GM18499 (cell line): Measurements from ENCODE around the gene MARCHF4.

Experiments used
- ATAC-seq: cut with Tn5 transposase; IDR thresholded peaks from one replicate; pipeline ENCODE4 v1.9.1; 2021; ENCODE audit warnings: moderate number of reproducible peaks; ENCODE audit not compliant: insufficient read depth, unreplicated experiment

MARCHF4 gene

DNA sequence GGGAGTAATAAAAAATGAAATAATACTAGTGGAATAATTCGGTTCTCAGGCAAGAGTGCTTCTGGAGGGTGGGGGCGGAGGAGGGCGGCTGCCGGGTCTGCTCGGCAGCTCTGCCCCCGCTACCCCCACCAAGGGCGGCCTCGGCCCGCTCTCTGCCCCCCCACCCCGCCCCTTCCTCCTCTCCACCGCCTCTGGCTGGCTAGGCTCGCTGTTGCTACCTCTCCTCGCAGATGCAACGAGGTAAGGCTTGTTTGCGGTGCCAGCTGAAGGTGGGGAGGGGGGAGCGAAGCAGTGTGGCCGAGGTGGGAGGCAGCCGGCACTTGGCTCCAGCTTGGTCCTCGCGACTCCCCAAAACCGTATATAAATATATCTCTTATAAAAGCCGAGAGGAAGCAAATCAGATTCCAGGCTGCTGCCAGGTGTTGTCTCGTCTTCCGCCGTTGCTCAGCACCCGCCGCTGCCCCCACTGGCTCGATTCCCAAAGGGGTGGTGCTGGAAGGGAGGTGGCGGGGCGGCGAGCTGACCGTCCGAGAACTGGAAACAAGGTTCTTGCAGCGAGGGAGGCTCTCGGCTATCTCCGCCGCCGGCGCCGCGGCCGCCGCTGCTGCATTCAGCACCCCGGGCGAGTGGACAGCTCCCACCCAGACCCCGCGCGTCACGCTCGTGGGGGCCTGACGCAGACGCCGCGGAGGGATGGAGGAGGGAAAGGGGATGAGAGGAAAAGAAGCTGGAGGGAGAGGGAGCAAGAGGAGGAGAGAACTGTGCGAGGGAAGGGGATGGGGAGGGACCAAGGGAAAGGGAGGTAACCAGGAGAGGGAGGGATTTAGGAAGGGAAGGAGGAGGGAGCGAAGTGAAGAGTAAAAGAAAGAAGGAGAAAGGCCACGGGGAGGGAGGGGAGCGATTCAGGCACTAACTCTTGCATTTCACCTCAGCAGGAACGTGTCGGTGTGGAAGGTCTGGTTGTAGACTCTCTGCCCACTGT, at the start of gene MARCHF4:
Gene MARCHF4, minus strand, starts transcription at position 763 of the 982 bp plus-strand sequence. CDS start 2,223 bp downstream, outside the sequence.
- ATAC-seq = no peak

GRCh38 chr2:216420367-216421101, 48.3 kb upstream of the MARCHF4 start:
- no peak for ATAC-seq

DNA sequence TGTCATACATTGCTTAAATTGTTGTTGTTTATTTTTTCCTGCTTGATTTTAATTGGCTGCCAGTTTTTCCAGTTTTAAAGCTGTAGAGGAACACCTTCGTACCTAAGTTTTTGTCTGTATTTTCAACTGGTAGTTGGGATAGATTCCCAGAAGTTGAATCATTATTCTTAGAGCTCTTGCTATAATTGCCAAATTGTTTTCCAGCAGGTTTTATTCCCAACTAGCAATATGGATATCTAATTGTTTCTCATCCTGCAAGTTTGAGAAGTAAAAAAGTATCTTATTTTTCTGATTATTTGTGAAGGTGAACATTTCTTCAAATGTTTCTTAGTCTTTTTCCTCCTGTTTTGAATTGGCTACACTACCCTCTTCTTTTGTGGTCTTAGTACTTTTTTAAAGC, 46.7 kb upstream of the MARCHF4 start:
- ATAC-seq = no peak

GRCh38 chr2:216416571-216417307, 44.5 kb upstream of the MARCHF4 start:
- ATAC-seq = no peak

- no peak for ATAC-seq
These were observed 43.3 kb upstream of the MARCHF4 start for GRCh38 chr2:216415541-216415940.

- ATAC-seq = no peak
These were observed 42.6 kb upstream of the MARCHF4 start for GRCh38 chr2:216414772-216415319.

GRCh38 chr2:216413882-216414281, 41.6 kb upstream of the MARCHF4 start:
- no peak for ATAC-seq

DNA sequence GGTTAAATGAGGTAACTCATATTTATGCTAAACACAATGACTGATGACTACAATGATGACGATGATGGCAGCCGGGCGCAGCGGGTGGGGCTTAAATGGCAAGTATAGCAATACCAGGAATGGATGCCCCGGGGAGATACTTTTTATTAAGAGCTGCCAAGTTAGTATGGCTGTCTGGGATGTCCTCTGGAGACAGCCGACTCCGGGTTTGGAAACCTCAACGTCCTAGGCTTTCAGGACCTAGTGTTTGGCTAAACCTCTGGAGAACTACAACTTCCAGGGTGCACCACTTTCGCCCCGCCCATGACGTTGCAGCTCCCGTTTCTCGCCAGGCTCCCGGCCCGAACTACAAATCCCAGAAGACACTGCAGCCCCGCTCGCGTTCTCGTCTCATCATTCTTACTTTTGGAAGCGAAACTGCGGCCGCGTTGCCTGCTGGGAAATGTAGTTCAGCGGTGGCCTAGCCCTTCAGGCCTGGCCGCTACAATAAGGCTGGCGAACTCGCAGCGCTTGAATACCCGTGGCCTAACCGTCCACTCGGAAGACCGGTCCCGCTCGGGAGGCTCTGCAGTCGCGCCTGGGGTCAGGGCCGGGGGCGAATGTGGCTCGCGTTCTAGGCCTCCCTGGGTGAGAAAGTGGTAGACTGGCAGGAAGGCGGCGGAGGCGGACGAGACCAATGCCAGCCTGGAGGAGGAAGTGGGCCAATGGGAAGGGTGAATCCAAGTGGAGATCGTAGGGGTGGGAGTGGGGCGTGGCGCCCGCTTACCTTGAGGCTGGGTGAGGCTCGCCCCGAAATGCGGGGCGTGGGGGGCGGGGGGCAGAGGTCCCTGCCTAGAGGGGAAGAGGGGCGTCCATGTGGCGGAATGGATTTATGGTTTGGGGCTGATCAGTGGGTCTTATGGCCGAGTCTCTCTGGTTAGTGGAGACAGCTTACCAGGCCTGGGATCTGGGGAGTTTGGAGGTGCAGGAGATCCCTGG, 40.0 kb upstream of the MARCHF4 start, which contains the start of gene SMARCAL1:
Gene SMARCAL1, plus strand, starts transcription at position 463 of the 978 bp plus-strand sequence. CDS start 2,221 bp downstream, outside the sequence.
- peak; percentile 93 for ATAC-seq

DNA sequence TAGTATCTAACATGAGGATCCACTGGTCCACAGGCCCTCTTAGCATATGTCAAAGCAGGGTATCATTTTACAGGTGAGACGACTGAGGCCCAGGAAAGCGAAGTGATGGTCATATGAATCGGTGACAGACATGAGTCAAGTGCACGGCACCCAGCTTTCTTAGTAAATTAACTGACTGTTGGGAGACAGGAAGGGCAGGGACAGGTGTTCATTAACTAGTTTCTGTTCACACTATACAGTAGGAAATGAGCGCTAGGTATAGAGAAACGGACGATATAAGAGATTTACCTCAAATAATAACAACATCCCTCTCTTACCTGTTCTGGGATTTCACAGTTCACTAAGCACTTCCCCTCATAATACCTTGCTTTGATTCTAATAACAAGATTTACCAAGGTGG, 38.3 kb upstream of the MARCHF4 start:
- no peak for ATAC-seq

- ATAC-seq = no peak
These were observed 36.4 kb upstream of the MARCHF4 start for GRCh38 chr2:216408426-216409290.

DNA sequence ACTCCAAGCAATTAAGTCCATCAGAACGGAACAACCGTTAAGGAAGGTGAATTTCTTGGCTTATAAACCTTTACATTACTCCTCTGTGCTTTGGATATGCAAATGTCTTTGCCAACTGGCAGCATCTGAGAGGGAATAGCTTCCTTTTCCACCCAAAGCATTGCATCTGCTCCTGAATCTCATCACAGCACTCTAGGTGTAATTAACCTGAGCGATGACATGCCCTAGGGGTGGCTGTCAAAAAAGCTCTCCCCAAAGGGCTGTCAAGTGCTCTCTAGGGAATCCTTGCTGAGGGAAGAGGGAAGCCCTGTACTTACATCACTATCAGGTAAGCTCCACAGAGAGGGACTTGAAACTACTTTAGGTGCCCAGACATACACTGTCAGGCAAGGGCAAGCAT, 34.5 kb upstream of the MARCHF4 start:
- no peak for ATAC-seq

DNA sequence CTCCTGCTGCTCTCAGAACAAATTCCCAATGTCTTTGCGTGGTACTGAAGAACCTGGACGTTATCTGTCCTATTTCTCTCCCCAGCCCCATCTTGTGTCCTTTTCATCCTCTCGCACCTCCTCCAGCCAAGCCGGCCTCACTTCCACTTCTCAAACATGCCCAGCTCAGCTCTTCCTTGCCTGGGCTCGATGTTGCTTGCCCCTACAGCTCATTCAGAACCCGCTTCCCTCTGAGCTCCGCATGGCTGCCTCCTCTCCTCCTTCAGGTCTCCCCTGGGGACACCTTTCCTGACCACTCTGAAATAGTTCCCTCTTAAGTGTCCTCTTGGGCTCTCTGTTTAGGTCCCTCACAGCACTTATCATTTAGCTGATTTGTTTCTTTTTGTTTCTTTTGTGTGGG, 33.3 kb upstream of the MARCHF4 start:
- ATAC-seq = no peak

DNA sequence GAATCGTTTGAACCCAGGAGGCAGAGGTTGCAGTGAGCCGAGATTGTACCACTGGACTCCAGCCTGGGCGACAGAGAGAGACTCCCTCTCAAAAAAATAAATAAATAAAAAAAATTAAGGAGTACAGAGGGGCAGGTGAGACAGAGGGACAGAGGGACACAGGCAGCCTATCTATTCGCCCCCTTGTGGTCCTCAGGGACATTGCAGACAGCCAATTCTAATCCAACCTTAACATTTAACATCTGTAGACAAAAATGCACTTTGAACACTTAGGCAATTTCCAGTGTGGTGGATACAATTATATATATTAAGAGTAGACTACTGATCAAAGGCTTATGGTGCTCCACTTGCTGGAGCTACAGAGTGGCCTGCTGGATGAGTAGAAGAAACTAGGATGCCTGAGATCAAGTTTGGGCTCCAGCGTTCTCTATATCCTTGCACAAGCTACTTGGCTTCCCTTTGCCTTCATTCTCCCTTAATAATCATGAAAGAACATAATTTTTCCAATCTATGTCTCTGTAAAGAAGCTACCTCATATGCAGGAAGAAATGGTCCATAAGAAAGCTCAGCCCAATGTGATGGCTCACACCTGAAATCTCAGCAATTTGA, 31.8 kb upstream of the MARCHF4 start:
- ATAC-seq = no peak

DNA sequence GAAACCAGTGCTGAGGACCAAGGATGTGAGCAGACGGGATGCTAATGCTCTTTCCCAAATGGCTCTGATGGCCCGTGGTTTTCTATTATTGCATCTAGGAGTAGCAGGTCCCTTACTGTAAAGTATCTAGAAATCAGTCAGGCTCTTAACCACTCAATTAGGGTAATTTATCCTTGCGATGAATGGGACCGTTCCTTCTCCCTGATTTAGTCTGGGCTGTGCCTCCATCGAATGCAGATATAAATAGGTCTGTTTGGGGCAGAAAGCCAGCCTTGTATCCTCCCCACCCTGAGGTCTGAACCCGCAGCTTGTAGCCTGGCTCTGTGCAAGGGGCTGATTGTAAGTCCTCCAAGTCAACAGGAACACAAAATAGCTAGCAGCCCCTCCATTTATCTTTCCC, 30.5 kb upstream of the MARCHF4 start:
- ATAC-seq = no peak

DNA sequence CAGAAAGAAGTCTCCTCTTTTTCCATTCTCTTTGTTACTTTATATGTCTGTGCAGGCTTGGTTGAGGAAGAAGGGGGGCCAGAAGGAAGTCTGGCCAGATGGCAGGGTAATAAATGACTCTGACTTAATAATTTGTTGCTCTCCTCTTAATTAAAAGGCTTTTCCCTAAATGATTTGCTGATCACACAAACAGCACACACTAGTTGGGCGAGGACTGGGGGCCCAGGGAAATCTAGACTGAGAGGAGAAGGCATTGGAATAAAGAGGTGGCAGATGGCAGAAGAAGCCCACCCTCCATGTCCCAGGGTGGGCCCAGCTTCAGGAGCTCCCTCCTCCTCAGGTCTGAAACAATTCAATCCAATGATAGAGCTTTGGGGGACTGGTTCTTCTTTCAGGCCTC, 27.3 kb upstream of the MARCHF4 start:
- no peak for ATAC-seq

DNA sequence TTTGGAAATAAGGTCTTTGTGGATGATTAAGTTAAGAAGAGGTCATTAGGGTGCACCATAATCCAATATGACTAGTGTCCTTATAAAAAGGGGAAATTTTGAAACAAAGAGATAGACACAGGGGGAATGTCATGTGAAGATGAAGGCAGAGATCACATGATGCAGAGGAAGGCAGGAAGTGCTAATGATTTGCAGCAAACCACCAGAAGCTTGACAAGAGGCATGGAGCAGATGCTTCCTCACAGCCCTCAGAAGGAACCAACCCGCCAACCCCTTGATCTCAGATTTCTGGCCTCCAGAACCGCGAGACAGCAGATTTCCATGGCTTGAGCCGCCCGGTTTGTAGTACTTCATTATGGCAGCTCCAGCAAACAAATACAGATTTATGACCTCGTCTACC, 22.6 kb upstream of the MARCHF4 start:
- no peak for ATAC-seq

- no peak for ATAC-seq
These were observed 20.9 kb upstream of the MARCHF4 start for GRCh38 chr2:216392945-216393840.
